Muscle layer of colon (tissue), 2 donors: ENCODE results near the gene ROR2.
"Not testable (repeated sequence)": the region's sequence is repeated elsewhere in the genome, so short reads cannot be mapped to it uniquely, and the experiment has no call there.

Source experiments
- H3K27ac ChIP-seq: one replicate; pipeline ENCODE4 v1.7.0; 2013; ENCODE audit warnings: low read depth, mild to moderate bottlenecking, low read length, moderate library complexity
- H3K27me3 ChIP-seq, 2 donors: one replicate each; pipeline ENCODE4 v1.7.0; 2013; ENCODE audit warnings: low read length in 2 of 2, mild to moderate bottlenecking in 2 of 2; ENCODE audit not compliant: insufficient read depth in 2 of 2, control insufficient read depth in 1 of 2
- H3K36me3 ChIP-seq: one replicate; pipeline ENCODE4 v1.7.0; 2013; ENCODE audit warnings: mild to moderate bottlenecking, low read length; ENCODE audit not compliant: insufficient read depth
- H3K4me1 ChIP-seq: one replicate; pipeline ENCODE4 v1.7.0; 2013; ENCODE audit warnings: mild to moderate bottlenecking, low read length; ENCODE audit not compliant: insufficient read depth
- H3K4me3 ChIP-seq, 2 donors: one replicate each; pipeline ENCODE4 v1.7.0; 2013; ENCODE audit warnings: low read length in 2 of 2, low read depth in 1 of 2, mild to moderate bottlenecking in 1 of 2, moderate library complexity in 1 of 2
- H3K9ac ChIP-seq: one replicate; pipeline ENCODE4 v1.7.0; 2013; ENCODE audit warnings: low read length
- H3K9me3 ChIP-seq: one replicate; pipeline ENCODE4 v1.7.0; 2013; ENCODE audit warnings: mild to moderate bottlenecking, low read length
- donor health status: abdominal sarcoma.
- donor health status: Adenocarcinoma of cecum.

Gene ROR2

GRCh38 chr9:91917436-91917835, 32.6 kb downstream of the ROR2 start:
- Histone ChIP-seq H3K9me3 (no peaks in the 10 kb centered on the region), H3K36me3 (no peaks in the 10 kb centered on the region), H3K4me1 (peaks cover 40% of the 10 kb centered on the region), H3K27ac (no peak overlapping the region), H3K27me3 (no peaks in the 10 kb centered on the region), H3K9ac (no peak overlapping the region), H3K4me3 (no peak overlapping the region)

GRCh38 chr9:91915524-91916263, 34.3 kb downstream of the ROR2 start:
- Histone ChIP-seq H3K4me1 (peaks cover 47% of the 10 kb centered on the region), H3K9me3 (no peaks in the 10 kb centered on the region), H3K9ac (no peak overlapping the region), H3K27me3 (no peaks in the 10 kb centered on the region), H3K36me3 (no peaks in the 10 kb centered on the region), H3K4me3 (no peak overlapping the region), H3K27ac (no peak overlapping the region)

GRCh38 chr9:91914937-91915336, 35.1 kb downstream of the ROR2 start:
- Histone ChIP-seq H3K4me1 (peaks cover 41% of the 10 kb centered on the region), H3K4me3 (no peak overlapping the region), H3K27me3 (no peaks in the 10 kb centered on the region), H3K9ac (no peak overlapping the region), H3K9me3 (no peaks in the 10 kb centered on the region), H3K36me3 (no peaks in the 10 kb centered on the region), H3K27ac (no peak overlapping the region)

- Histone ChIP-seq H3K4me3 (no peak overlapping the region), H3K36me3 (no peaks in the 10 kb centered on the region), H3K27ac (no peak overlapping the region), H3K27me3 (no peaks in the 10 kb centered on the region), H3K9ac (no peak overlapping the region), H3K9me3 (no peaks in the 10 kb centered on the region), H3K4me1 (peaks cover 39% of the 10 kb centered on the region)
These were observed 35.6 kb downstream of the ROR2 start for GRCh38 chr9:91914404-91914803.

DNA sequence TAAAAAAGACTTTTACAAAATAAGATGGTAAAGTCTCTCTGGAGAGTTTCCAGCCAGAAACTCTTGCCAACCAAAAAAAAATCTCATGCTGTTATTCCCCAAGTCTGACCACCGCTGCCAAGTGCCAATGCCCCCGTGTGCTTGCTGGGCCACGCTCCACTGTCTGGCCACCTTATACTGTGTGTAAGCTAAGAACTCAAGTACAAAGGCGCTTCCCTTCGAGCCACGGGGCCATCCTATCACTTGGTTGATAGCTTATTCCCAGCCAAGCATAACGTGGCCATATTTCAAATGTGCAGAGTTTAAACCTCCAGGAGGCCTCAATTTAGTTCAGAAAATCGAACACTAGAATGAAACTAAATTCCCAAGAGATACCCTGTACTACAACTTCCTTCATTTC, 36.0 kb downstream of the ROR2 start:
- H3K4me1 ChIP-seq = peaks cover 37% of the 10 kb centered on the region
- no peak overlapping the region for H3K4me3 ChIP-seq
- no peak overlapping the region for H3K9ac ChIP-seq
- H3K36me3 ChIP-seq = no peaks in the 10 kb centered on the region
- no peak overlapping the region for H3K27ac ChIP-seq
- H3K27me3 ChIP-seq = no peaks in the 10 kb centered on the region
- H3K9me3 ChIP-seq = no peaks in the 10 kb centered on the region

DNA sequence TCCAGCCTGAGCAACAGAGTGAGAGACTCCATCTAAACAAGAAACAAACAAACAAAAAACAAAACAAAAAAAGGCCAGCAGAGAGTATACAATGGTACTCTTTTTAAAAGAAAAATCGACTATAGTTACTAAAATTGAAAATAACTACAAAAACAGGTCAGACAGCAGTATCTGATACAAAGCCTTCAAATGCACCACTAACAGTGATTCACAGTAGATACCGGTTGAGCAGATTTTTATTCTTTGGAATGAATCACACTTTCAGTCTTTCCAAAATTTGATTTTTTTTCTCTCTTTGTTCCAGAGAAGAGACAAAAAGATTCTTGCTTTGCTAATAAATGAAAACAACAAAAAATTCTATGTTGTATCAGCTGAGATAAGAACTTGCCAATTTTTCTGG, 36.9 kb downstream of the ROR2 start:
- H3K27ac ChIP-seq = no peak overlapping the region
- no peak overlapping the region for H3K9ac ChIP-seq
- H3K27me3 ChIP-seq = no peaks in the 10 kb centered on the region

GRCh38 chr9:91911657-91912056, 38.4 kb downstream of the ROR2 start:
- no peak overlapping the region for H3K4me3 ChIP-seq
- no peak overlapping the region for H3K9ac ChIP-seq
- H3K36me3 ChIP-seq = no peaks in the 10 kb centered on the region
- no peak overlapping the region for H3K27ac ChIP-seq
- H3K9me3 ChIP-seq = no peaks in the 10 kb centered on the region
- H3K4me1 ChIP-seq = peaks cover 50% of the 10 kb centered on the region
- no peaks in the 10 kb centered on the region for H3K27me3 ChIP-seq

More for the DNA sequence above, 36.9 kb downstream of the ROR2 start:
- H3K9me3 ChIP-seq = no peaks in the 10 kb centered on the region
- no peak overlapping the region for H3K4me3 ChIP-seq
- H3K36me3 ChIP-seq = no peaks in the 10 kb centered on the region
- H3K4me1 ChIP-seq = peaks cover 41% of the 10 kb centered on the region

DNA sequence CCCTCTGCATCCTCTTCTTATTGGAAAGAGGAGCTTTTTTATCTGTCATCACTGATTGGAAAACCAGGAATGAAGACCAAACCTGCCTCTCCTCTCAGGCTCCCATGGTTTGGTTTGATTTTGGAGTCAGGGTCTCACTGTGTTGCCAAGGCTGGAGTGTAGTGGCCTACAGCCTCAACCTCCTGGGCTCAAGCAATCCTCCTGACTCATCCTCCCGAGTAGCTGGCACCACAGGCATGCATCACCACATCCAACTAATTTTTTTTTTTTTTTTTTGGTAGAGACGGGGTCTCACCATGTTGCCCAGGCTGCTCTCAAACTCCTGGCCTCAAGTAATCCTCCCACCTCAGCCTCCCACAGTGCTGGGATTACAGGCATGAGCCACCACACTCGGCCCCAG, 40.8 kb downstream of the ROR2 start:
- peaks cover 56% of the 10 kb centered on the region for H3K4me1 ChIP-seq
- not testable (repeated sequence) for H3K27me3 ChIP-seq, H3K9ac ChIP-seq, H3K4me3 ChIP-seq, H3K36me3 ChIP-seq, H3K27ac ChIP-seq, H3K9me3 ChIP-seq

DNA sequence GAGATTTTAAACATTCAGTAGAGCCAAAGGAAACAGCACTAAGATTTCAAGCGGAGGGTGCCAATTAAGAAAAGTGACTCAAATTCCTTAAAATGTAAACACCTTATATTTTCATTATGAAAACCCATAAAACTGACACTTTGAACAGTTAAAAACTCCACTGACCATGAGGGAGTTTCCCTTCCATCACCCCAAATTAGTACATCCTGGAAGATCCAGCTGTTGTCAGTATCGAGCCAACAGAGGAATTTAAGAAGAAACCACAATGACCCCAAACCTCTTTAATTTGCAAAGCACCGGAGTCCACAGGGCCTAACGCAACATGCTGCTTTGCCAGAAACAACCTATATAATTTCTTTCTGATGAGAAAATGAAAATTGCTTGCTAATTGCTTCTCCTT, 41.3 kb downstream of the ROR2 start:
- Histone ChIP-seq H3K4me3 (no peak overlapping the region), H3K27ac (no peak overlapping the region), H3K9me3 (no peaks in the 10 kb centered on the region), H3K36me3 (no peaks in the 10 kb centered on the region), H3K27me3 (no peaks in the 10 kb centered on the region), H3K4me1 (peaks cover 61% of the 10 kb centered on the region), H3K9ac (no peak overlapping the region)

GRCh38 chr9:91908293-91908623, 41.8 kb downstream of the ROR2 start:
- no peak overlapping the region for H3K9ac ChIP-seq
- H3K4me3 ChIP-seq = no peak overlapping the region
- H3K36me3 ChIP-seq = no peaks in the 10 kb centered on the region
- peaks cover 62% of the 10 kb centered on the region for H3K4me1 ChIP-seq
- H3K9me3 ChIP-seq = no peaks in the 10 kb centered on the region
- no peaks in the 10 kb centered on the region for H3K27me3 ChIP-seq
- H3K27ac ChIP-seq = no peak overlapping the region

DNA sequence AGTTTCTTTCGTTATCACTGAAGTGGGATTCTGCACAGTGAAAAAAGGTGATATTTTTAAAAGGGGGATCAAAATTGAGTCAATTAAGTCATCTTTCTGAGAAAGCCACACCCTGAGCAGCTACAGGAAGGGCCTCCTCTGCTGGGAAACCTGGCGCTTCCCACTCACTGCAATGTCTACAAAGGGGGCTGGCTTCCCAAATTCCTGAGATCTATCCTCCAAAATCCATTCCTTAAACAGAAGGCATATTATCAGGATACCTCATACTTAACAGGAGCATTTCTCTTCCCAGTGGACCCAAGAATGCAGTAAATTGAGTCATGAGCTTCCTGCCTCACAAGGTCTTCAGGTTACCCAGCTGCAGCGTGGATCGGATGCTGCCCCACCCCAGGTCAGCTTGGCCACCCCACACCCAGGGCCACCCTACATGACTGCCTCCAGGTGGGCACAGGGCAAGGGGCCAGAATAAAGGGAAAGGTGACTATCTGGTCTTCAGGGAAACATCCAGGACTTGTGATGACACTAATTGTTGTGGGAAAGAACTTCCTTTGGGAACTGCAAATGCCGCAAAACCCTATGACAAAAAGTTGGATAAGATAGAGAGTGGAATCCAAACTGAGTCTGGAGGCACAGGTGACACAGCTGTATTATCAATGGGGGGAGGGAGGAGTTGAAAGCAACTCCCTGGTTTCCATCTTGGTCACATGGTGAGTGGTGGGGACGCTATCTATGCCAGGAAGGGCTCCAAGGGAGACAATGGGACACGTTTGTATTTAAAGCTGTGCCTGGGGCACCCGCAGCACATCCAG, 42.3 kb downstream of the ROR2 start:
- Histone ChIP-seq H3K9me3 (no peaks in the 10 kb centered on the region), H3K4me3 (no peak overlapping the region), H3K27me3 (no peaks in the 10 kb centered on the region), H3K4me1 (peaks cover 67% of the 10 kb centered on the region), H3K9ac (no peak overlapping the region), H3K27ac (no peak overlapping the region), H3K36me3 (no peaks in the 10 kb centered on the region)
